ENCODE results near the gene RNF130. TPM values are rescaled to one million over a fixed set of nuclear protein-coding genes. Genes with fewer than 3 reads are reported as not detected.

RNF130 gene
- total RNA-seq, 2 experiments from 2014 or later: 3.8 to 4.3 TPM

GRCh38 chr5:180112181-180112861 lies 40.8 kb upstream of the RNF130 start:
- Mint-ChIP-seq H3K27ac (no peak overlapping the region), H3K27me3 (no peaks in the 10 kb centered on the region), H3K9me3 (peaks cover 3% of the 10 kb centered on the region), H3K4me1 (no peaks in the 10 kb centered on the region), H3K36me3 (ENCODE audit: low read depth) (no peaks in the 10 kb centered on the region), H3K4me3 (no peak overlapping the region)
- DNase-seq: no peak
- POLR2A ChIA-PET: no interaction called here
- CTCF ChIA-PET: no interaction called here

GRCh38 chr5:180111273-180112002 lies 39.9 kb upstream of the RNF130 start:
- POLR2A ChIA-PET: no interaction called here
- Mint-ChIP-seq H3K9me3 (peaks cover 11% of the 10 kb centered on the region), H3K4me3 (no peak overlapping the region), H3K27ac (no peak overlapping the region), H3K36me3 (ENCODE audit: low read depth) (peaks cover 2% of the 10 kb centered on the region), H3K27me3 (peaks cover 4% of the 10 kb centered on the region), H3K4me1 (no peaks in the 10 kb centered on the region)
- CTCF ChIA-PET: no interaction called here
- no peak for DNase-seq

- CTCF ChIA-PET: no interaction called here
- DNase-seq: no peak
- Mint-ChIP-seq H3K4me3 (no peak overlapping the region), H3K27ac (no peak overlapping the region), H3K27me3 (peaks cover 5% of the 10 kb centered on the region), H3K4me1 (no peaks in the 10 kb centered on the region), H3K9me3 (peaks cover 14% of the 10 kb centered on the region), H3K36me3 (ENCODE audit: low read depth) (peaks cover 3% of the 10 kb centered on the region)
- POLR2A ChIA-PET: no interaction called here
Measured at GRCh38 chr5:180109920-180110319, 38.4 kb upstream of the RNF130 start.

- DNase-seq: no peak
- Mint-ChIP-seq H3K27me3 (peaks cover 7% of the 10 kb centered on the region), H3K4me3 (no peak overlapping the region), H3K27ac (no peak overlapping the region), H3K4me1 (no peaks in the 10 kb centered on the region), H3K9me3 (peaks cover 14% of the 10 kb centered on the region), H3K36me3 (ENCODE audit: low read depth) (peaks cover 3% of the 10 kb centered on the region)
- POLR2A ChIA-PET: no interaction called here
- CTCF ChIA-PET: no interaction called here
Measured at GRCh38 chr5:180107005-180107404, 35.4 kb upstream of the RNF130 start.

GRCh38 chr5:180105827-180106312 lies 34.3 kb upstream of the RNF130 start:
- no peaks in the 10 kb centered on the region for H3K4me1 Mint-ChIP-seq
- H3K4me3 Mint-ChIP-seq: no peak overlapping the region
- ChIA-PET CTCF (no interaction called here), POLR2A (no interaction called here)
- H3K27ac Mint-ChIP-seq: no peak overlapping the region
- no peak for DNase-seq
- peaks cover 3% of the 10 kb centered on the region for H3K36me3 Mint-ChIP-seq (ENCODE audit: low read depth)
- peaks cover 7% of the 10 kb centered on the region for H3K27me3 Mint-ChIP-seq
- peaks cover 14% of the 10 kb centered on the region for H3K9me3 Mint-ChIP-seq

- peaks cover 14% of the 10 kb centered on the region for H3K9me3 Mint-ChIP-seq
- no peak overlapping the region for H3K27ac Mint-ChIP-seq
- POLR2A ChIA-PET: no interaction called here
- CTCF ChIA-PET: no interaction called here
- H3K27me3 Mint-ChIP-seq: peaks cover 7% of the 10 kb centered on the region
- H3K36me3 Mint-ChIP-seq (ENCODE audit: low read depth): peaks cover 3% of the 10 kb centered on the region
- DNase-seq: no peak
- H3K4me1 Mint-ChIP-seq: no peaks in the 10 kb centered on the region
- no peak overlapping the region for H3K4me3 Mint-ChIP-seq
Measured at GRCh38 chr5:180104168-180104530, 32.6 kb upstream of the RNF130 start.

- H3K9me3 Mint-ChIP-seq: peaks cover 14% of the 10 kb centered on the region
- no peak overlapping the region for H3K4me3 Mint-ChIP-seq
- H3K36me3 Mint-ChIP-seq (ENCODE audit: low read depth): peaks cover 3% of the 10 kb centered on the region
- H3K4me1 Mint-ChIP-seq: no peaks in the 10 kb centered on the region
- POLR2A ChIA-PET: no interaction called here
- CTCF ChIA-PET: no interaction called here
- no peak for DNase-seq
- H3K27me3 Mint-ChIP-seq: peaks cover 7% of the 10 kb centered on the region
- no peak overlapping the region for H3K27ac Mint-ChIP-seq
Measured at GRCh38 chr5:180103487-180104167, 32.1 kb upstream of the RNF130 start.

- ChIA-PET CTCF (interaction anchor here (1.5 kb wide), 1 partner anchor 11 kb away, joined by 3 read pairs; no protein-coding TSS in a partner anchor), POLR2A (no interaction called here)
- no peak overlapping the region for H3K4me3 Mint-ChIP-seq
- peaks cover 11% of the 10 kb centered on the region for H3K9me3 Mint-ChIP-seq
- H3K4me1 Mint-ChIP-seq: no peaks in the 10 kb centered on the region
- H3K27ac Mint-ChIP-seq: no peak overlapping the region
- H3K36me3 Mint-ChIP-seq (ENCODE audit: low read depth): peaks cover 3% of the 10 kb centered on the region
- peaks cover 7% of the 10 kb centered on the region for H3K27me3 Mint-ChIP-seq
- DNase-seq: no peak
Measured at GRCh38 chr5:180102636-180103035, 31.1 kb upstream of the RNF130 start.

- Mint-ChIP-seq H3K9me3 (peaks cover 5% of the 10 kb centered on the region), H3K27me3 (peaks cover 5% of the 10 kb centered on the region), H3K4me1 (no peaks in the 10 kb centered on the region), H3K27ac (no peak overlapping the region), H3K36me3 (ENCODE audit: low read depth) (peaks cover 2% of the 10 kb centered on the region), H3K4me3 (no peak overlapping the region)
- CTCF ChIA-PET: interaction anchor here (1.5 kb wide), 1 partner anchor 10 kb away, joined by 3 read pairs; no protein-coding TSS in a partner anchor
- DNase-seq: no peak
- POLR2A ChIA-PET: no interaction called here
Measured at GRCh38 chr5:180101451-180102105, 30.0 kb upstream of the RNF130 start.

- peaks cover 3% of the 10 kb centered on the region for H3K27me3 Mint-ChIP-seq
- no peaks in the 10 kb centered on the region for H3K4me1 Mint-ChIP-seq
- H3K9me3 Mint-ChIP-seq: no peaks in the 10 kb centered on the region
- H3K36me3 Mint-ChIP-seq (ENCODE audit: low read depth): no peaks in the 10 kb centered on the region
- no peak overlapping the region for H3K4me3 Mint-ChIP-seq
- ChIA-PET CTCF (no interaction called here), POLR2A (no interaction called here)
- H3K27ac Mint-ChIP-seq: no peak overlapping the region
- DNase-seq: no peak
Measured at GRCh38 chr5:180100621-180101450, 29.3 kb upstream of the RNF130 start.

GRCh38 chr5:180099733-180100611 lies 28.4 kb upstream of the RNF130 start:
- CTCF ChIA-PET: interaction anchor here (0.8 kb wide), 1 partner anchor 171 kb away, joined by 4 read pairs; no protein-coding TSS in a partner anchor
- Mint-ChIP-seq H3K27me3 (peaks cover 6% of the 10 kb centered on the region), H3K4me1 (no peaks in the 10 kb centered on the region), H3K27ac (no peak overlapping the region), H3K36me3 (ENCODE audit: low read depth) (no peaks in the 10 kb centered on the region), H3K4me3 (no peak overlapping the region), H3K9me3 (no peaks in the 10 kb centered on the region)
- DNase-seq: no peak
- POLR2A ChIA-PET: no interaction called here
